ENCODE results near the gene ERGIC2.

Gene ERGIC2

DNA sequence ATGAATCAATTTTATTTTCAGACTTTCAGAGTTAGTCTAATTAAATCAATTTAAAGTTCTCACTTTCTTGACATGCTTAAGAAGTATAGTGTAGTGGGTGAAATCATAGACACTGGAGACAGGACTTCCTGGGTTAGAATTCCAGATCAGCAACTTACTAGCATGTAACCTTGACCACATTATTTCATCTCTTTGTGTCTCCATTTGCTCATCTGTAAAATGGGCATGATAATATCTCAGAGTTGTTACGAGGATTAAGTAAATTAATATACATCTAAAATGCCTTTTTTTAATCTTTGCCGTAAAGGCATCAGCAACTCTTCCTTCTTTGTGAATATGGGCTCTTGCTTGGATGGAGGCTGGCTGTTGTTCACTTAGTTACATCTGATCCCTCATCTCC lies 1.3 kb upstream of the ERGIC2 start:
- FAIRE-seq, result no peak
- DNase-seq (ENCODE audit: insufficient read length, low spot score), result no peak

DNA sequence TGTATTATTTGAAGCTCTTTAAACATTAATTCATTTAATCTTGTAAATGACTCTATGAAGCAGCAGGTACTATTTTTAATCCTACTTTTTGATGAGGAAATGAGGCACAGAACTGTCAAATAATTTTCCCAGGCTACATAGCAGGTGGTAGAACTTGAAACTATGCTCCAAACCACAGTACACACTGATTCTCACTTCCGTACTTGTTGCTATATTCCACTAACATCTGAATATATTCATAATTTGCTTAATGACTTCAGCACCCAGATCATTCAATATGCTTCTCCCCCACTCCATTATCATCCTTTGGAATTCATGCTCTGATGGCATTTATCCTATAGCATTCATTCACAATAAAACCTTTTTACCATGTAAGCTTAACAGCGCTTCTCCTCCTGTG lies 4.9 kb downstream of the ERGIC2 start:
- FAIRE-seq (no peak), DNase-seq (ENCODE audit: insufficient read length, low spot score) (no peak)

DNA sequence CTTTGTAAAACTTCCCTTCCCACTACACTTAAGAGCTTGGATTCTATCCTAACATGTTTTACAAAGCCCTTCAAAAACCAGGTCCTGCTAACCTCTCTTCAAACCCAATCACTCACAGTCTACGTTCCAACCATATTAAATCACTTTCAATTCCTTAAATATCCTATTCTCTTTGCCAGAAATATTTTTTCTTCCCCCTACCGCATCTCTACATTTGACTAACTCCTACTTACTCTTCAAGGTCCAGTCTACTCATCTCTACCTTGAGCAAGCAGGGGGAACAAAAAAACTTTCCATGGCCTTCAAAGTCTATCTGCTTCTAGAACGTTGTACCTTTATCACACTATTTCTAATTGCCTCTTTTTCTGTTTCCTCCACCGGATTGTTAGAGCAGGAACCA lies 6.1 kb downstream of the ERGIC2 start:
- FAIRE-seq (no peak), DNase-seq (ENCODE audit: insufficient read length, low spot score) (no peak)

DNA sequence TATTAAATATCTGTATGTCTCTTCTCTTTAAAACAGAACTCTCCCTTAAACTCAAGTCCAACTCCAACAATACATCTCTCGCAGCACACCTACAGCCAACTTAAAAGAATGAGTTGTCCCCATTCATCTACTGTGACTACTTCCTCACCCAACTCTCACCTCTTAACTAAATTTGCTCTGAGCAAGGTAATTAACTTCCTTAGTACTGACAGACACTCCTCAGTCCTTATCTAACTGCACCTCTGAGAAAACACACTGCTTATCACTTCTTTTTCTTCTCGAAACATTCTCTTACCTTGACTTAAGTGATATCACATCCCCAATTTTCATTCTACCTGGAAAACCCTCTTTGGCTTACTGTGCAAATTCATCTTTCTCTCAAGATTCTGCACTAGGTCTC lies 7.0 kb downstream of the ERGIC2 start:
- no peak for FAIRE-seq
- no peak for DNase-seq (ENCODE audit: insufficient read length, low spot score)

DNA sequence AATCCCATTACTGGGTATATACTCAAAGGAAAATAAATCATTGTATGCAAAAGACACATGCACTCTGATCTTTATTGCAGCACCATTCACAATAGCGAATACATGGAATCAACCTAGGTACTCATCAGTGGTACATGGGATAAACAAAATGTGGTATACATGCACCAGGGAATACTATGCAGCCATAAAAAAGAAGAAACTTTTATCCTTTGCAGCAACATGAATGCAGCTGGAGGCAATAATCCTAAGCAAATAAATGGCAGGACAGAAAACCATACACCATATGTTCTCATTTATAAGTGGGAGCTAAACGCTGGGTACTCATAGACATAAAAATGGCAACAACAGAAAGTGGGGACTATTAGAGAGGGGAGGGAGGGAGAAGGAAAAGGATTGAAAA lies 15.9 kb downstream of the ERGIC2 start:
- FAIRE-seq (no peak), DNase-seq (ENCODE audit: insufficient read length, low spot score) (no peak)

DNA sequence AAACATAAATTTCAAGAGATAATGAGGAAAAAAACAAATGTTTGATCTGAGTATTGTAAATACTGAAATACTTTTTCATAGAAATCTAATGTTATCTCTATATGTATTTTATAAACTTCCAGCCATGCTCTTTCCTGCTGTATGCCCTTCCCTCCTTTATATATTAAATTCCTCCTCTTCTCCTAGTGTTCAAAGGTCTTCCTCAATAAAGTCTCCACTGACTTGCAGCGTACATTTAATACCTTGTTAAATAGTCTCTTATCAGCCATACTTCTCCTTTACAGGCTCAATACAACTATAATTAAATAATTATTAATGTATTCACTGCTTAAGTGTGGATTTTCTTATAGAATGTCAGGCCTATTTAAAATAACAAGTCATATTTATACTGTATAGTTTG lies 26.0 kb downstream of the ERGIC2 start:
- FAIRE-seq (no peak), DNase-seq (ENCODE audit: insufficient read length, low spot score) (no peak)

DNA sequence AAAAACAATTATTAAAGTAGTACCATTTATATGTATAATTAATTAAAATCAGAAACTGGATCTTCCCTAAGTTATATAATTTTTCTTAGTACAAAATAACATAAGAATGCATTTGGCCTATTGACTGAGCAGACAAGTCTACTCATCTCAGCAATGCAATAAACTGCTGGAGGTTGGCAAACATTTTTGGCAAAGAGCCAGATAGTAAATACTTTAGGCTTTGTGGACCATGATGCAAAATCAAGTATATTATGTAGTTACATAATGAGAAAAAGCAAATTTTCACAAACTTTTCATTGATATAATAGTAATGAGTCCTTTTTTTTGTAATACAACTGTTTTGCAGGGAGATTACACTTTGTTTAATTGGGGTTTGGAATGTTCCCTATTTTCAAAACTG lies 30.9 kb downstream of the ERGIC2 start:
- DNase-seq (ENCODE audit: insufficient read length, low spot score) (peak; percentile 13), FAIRE-seq (no peak)

DNA sequence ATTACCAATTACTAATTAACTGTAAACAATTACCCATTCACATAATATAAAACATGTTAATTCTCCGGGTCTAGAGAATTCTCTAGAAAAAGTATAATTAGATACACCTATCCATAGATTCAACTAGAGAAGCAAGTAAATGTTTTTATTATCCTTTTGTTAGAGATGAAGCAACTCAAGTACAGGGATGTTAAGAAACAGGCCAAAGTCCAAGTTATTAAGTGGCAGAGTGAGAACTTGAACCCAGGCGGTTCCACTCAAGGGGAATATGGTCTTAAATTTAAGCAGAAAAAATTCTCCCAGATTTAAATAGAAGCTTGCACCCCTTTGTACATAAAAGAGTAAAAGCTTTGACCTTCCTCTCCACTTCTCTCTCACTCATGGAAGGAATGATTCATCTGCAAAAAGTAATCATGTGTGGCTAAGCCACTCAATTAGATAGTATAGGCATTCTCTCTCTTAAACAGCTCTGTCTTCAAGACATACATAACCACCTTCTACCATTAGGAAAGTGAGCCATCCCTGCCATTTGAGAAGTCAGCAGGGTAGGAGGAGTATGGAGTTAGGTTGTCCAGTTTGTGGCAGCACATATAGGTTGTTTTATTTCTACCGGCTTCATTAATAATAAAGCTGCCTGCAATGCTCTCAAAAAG lies 34.1 kb downstream of the ERGIC2 start:
- FAIRE-seq, result no peak
- DNase-seq (ENCODE audit: insufficient read length, low spot score), result no peak

DNA sequence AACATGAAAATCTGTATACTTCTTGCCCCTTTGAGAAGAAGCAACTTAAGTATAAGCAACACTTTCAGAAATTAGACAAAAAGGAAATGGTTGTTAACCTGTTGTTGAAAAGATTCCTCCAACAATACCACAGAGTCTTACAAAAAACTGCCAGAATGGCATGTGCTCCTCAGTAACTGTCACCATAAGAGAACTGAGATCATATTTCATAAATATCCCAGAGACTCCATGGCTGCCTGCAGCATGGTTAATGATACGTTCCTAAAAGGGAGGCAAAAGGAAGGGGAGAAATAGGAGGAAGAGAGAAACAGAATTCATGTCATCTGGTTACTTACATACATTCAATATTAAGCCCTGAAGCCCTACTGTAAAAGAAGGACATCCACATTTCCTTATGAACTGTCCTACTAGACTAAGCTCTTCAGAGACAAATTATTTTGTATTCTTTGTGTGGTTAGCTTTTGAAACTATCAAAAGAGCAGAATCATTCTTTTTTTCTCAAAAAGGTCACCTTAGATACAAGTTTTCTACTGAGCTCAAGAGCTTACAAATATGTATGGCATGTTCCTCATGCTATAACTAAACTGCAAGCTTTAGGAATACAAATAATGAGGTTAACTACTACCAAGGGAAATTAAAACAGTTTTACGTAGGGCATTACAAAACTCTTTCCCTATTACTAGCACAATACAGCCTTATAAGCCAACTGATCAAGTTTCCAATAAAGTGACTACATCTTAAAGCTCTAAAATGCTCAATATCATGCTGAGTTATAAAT lies 37.8 kb downstream of the ERGIC2 start:
- no peak for FAIRE-seq
- DNase-seq (ENCODE audit: insufficient read length, low spot score), result no peak

DNA sequence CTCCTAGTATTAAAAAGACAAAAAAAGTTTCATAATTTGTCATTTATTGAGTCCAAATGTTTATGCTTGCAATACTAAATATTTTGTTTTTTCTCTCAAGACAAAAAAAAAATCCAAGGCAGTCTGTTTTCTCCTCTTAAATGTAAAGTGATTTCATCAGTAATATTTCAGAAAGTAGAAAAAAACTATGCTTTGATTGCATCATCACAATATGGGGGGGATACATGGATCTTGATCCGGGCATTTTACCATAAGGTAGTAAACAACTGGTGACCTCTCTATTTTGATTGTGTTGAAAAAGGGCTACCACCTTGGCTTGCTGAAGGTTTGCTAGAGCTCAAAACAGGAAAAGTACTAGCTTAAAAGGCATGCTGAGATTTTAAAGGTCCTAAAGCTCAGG lies 43.6 kb downstream of the ERGIC2 start:
- FAIRE-seq, result no peak

DNA sequence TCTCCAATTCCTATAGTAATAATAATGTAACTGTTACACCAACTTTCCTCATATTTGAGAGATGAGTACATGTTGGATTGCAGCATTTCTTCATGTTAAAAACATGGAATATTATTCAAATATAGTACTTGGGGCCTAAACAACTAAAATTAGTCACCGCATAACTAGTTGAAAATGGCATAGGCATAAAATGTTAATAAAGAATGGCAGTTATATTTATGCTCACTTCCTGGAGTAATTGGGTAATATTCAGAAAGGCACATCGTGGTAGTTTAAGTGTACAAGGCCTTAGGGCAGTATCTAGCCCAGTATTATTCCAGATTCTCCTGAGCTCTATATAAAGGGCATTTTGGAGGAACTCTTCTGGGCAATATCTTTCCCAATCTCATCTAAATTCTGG lies 46.0 kb downstream of the ERGIC2 start:
- DNase-seq (ENCODE audit: insufficient read length, low spot score) (no peak), FAIRE-seq (no peak)

More for the DNA sequence above, 43.6 kb downstream of the ERGIC2 start:
- DNase-seq (ENCODE audit: insufficient read length, low spot score), result no peak

DNA sequence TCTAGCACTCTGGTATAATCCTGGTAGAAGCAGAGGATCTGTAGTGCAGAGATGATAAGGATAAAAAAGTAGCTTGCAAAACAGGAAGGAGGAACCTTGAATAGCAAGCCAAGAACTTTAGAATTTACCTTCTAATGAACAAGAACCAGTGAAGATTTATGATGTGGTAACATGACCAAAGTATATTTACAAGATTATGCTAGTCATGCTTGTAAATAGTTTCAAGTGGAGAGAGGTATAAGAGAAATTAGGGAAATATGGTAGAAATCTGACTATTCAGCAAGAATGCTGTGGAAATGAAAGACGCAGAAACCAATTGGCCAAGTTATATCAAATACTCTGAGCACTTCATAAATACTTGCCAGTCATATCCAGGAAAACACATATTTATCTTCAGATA lies 47.8 kb downstream of the ERGIC2 start:
- FAIRE-seq, result no peak
- no peak for DNase-seq (ENCODE audit: insufficient read length, low spot score)

DNA sequence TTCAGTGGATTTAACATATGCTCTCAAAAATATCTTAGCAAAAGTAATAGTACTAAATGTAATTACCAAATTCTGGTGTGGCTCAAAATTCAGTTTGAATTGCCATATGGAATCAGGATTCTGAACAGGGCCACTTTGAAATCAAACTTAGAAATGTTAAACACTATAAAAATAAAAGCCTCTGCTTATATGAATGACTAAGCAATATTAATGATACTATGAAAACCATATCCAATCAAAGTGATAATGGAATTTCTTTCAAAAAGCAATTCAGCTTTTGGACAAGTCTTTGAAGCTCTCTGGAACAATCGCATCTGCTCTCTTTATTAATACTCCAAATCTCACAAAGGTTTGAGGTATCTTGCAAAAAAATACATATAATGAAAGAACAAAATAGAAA lies 51.6 kb downstream of the ERGIC2 start:
- DNase-seq (ENCODE audit: insufficient read length, low spot score) (no peak), FAIRE-seq (no peak)

DNA sequence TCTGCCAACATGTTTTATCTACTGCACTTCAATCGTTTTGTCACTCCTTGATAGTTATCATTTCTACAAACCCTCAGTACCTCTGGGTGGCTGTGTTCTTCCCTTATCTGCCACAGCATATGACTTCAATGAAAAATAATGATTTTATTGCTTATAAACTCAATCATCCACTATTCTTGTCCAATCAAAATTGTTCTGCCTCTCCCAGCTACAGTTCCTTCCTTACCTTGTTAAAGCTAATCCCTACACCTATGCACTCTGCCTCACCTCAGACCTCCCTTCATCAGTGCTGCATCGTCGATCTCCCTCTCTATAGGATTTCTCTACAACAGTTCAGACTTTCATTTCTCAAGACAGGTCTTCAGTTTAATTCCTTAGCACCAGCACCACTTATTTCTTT lies 58.8 kb downstream of the ERGIC2 start:
- FAIRE-seq, result no peak
- DNase-seq (ENCODE audit: insufficient read length, low spot score), result no peak

DNA sequence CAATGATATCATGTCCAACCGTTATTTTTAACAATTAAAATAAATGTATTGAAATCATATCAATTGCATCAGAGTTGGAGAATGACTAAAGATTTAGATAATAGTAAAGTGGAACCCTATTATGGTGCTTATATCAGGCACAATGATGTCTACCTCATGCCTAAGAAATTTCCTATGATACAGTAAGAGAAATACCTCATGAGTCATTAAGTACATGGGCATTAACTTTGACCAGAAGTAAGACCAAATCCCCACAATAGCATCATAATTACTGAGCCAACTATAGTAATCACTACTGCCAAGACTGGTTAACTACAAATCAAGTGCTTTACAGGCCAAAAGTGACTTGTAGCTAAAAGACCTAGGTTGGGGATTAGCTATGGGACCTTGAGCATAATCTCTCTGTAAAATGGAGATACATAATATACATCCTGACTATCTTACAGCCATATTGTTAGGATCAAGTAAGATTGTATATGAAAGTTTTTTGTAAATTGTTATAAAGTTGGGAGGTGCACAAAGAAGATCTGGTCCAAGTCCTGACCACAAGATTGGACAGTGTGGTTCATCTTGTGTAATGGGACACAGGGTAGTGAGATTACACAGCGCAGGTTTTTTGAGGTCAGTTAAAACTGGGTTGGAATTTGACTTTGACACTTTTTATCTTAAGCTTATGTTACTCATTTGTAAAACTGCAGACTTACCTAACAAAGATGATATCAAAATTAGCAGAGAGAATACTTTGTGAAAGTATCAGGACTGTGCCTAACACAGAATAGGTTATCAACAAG lies 60.5 kb downstream of the ERGIC2 start:
- no peak for FAIRE-seq
- peak; percentile 1 for DNase-seq (ENCODE audit: insufficient read length, low spot score)

DNA sequence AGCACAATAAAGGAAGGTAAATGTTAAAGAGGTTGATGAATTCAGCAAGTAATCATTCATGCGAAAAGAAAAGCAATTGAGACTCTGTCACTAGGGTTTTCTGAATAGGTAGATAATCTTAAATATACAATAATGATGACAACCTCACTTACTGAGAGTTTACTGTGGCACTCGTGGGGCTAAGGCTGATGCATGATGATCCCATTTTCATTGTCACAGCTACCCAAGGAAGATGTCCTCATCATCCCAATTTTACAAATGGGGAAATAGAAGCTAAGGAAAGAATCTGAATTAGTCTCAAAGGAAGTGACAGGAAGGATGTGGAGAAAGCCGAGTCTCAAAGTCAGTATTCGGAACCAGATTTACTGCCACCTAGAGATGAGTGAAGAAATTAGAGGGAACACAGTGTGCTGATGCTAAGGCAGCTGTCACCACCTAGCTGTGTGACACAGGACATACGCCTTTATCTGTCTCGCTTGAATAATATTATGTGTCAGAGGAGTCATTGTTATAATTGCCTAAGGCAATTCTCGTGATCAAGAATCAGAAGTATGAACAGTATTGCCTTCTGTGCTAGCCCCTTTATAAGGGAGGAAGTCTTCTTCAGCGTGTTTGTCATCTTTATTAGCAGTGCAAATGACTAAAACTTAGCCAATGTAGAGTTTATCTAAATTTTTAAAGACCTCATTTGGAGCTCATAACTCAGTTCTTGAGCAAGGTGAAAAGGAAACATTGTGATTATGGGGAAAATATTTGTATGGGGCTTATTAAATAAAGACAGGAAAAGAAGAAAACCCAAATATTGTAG lies 63.2 kb downstream of the ERGIC2 start:
- FAIRE-seq, result no peak

DNA sequence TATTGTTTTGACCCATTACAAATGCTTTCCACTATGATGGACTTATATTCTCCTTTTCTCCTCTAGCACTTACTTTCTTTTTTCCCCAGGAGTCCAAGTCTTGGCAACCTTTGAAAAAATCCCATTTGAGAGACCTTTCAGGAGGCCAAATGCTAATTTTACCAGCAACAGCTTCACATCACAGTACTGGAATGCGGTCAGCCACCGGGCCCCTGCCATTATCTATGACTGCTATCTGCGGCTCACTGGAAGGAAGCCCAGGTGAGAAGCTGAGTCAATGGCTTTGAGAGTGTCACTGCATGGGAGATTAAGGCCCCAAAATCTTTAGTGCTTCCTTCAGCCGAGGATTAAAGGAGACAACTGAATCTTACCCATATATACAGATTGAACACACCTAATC lies 64.2 kb downstream of the ERGIC2 start:
- DNase-seq (ENCODE audit: insufficient read length, low spot score) (no peak), FAIRE-seq (no peak)

More for the DNA sequence above, 63.2 kb downstream of the ERGIC2 start:
- peak; percentile 3 for DNase-seq (ENCODE audit: insufficient read length, low spot score)

DNA sequence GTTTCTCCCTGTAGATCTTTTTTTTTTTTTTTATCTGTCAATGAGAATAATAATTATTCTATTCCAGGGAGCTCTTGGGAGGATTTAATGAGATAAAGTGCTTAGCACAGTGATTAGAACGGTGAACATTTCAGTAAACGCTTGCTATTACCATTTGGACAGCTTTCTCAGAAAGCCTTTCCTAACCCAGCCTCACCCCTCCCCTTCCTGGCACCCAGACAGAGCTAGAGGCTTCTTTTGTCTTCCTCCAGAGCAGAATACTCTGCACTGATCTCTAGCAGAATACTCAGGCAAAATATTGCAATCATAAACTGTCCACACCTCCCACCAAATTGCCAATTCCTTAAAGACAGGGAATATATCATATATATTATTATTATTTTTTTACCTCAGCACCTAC lies 66.6 kb downstream of the ERGIC2 start:
- DNase-seq (ENCODE audit: insufficient read length, low spot score), result no peak
- no peak for FAIRE-seq

DNA sequence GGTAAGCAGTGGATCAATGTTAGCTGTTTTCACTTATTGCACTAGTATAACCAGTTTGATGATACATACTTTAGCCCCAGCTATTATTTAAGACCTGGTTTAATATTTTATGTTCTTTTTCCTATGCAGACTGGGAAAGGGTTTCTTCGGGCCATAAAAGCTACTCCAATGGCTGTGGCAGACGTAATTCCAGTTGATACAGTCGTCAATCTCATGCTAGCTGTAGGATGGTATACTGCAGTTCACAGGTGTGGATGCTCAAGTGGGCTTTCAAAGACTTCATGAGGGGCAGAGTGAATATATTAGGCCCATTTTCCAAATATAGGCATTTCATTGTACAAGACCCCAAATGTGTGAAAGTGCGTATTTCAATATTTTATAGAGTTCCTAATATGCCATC lies 70.1 kb downstream of the ERGIC2 start:
- no peak for FAIRE-seq
- no peak for DNase-seq (ENCODE audit: insufficient read length, low spot score)

DNA sequence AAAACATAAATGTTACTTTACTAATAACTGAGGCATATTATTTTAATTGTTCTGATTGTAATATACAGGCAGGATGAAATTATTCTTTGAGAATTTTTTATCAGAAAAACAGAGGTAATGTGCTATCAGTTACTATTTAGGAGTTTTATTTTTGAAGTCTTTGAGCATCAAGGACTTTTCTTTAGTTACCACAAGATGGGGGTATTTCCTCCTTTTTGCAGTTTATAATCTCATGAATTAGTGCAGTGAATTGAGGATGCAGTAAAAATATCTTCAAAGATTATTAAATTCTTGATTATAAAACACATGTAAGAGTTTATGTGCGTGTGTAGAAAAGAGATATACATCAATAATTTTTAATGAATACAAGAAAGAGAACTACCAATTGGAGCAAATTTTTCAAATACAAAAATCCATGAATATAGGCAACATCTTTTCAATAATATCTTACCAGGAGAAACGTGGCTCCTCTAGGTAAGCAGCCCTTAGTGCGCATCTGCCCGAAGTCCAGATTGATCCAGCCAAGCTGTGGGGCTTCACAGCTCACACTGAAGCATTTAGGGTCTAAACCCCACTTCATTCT lies 71.6 kb downstream of the ERGIC2 start:
- DNase-seq (ENCODE audit: insufficient read length, low spot score) (no peak), FAIRE-seq (no peak)

DNA sequence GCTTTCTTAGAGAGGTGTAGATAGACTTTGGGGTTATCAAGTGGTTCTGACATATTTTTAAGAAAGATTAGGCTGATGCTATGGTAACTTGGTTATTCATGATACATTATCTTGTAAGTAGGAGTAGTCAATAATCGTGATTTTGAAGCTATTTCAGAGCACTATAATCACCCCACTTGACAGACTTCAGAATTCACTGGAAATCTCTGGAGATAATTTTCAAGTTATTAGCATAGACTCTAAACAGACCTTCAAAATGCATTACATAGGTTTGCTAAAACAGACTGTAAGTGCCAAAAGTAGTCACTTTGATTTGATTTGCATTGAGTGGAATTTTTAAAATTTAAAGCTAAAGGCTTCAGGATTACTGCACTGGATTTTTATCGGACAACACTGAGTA lies 74.3 kb downstream of the ERGIC2 start:
- DNase-seq (ENCODE audit: insufficient read length, low spot score), result no peak
- FAIRE-seq, result no peak

Measured in HTR-8/SVneo (cell line).